Activated naive CD8-positive, alpha-beta T cell treated with anti-CD3 and anti-CD28 coated beads for 36 hours (primary cell): ENCODE measurements around the gene NUP93. TPM values are rescaled to one million over a fixed set of nuclear protein-coding genes. Genes with fewer than 3 reads are reported as not detected.

Experiments used
- DNase-seq: peaks from one replicate; pipeline ENCODE4 v3.0.0; 2021
- H3K27ac Mint-ChIP-seq: one replicate; pipeline ENCODE4 v1.8.0; 2022; ENCODE audit warnings: mild to moderate bottlenecking, moderate library complexity, mixed read lengths
- H3K27me3 Mint-ChIP-seq: one replicate; pipeline ENCODE4 v1.8.0; 2022; ENCODE audit warnings: mild to moderate bottlenecking, mixed read lengths
- H3K36me3 Mint-ChIP-seq: one replicate; pipeline ENCODE4 v1.8.0; 2021; ENCODE audit warnings: mild to moderate bottlenecking, mixed read lengths
- H3K4me1 Mint-ChIP-seq: one replicate; pipeline ENCODE4 v1.8.0; 2021; ENCODE audit warnings: mixed read lengths
- H3K4me3 Mint-ChIP-seq: one replicate; pipeline ENCODE4 v1.8.0; 2022; ENCODE audit warnings: mild to moderate bottlenecking, moderate library complexity, mixed read lengths
- H3K9me3 Mint-ChIP-seq: one replicate; pipeline ENCODE4 v1.8.0; 2022; ENCODE audit warnings: mixed read lengths
- total RNA-seq, 2 experiments: library from RNA; stranded (reverse); gene quantifications; one replicate each; pipeline ENCODE4 v1.2.3, GENCODE V29; 2021

Gene NUP93
- total RNA-seq, 2 experiments from 2014 or later = 153 to 172 TPM

DNA sequence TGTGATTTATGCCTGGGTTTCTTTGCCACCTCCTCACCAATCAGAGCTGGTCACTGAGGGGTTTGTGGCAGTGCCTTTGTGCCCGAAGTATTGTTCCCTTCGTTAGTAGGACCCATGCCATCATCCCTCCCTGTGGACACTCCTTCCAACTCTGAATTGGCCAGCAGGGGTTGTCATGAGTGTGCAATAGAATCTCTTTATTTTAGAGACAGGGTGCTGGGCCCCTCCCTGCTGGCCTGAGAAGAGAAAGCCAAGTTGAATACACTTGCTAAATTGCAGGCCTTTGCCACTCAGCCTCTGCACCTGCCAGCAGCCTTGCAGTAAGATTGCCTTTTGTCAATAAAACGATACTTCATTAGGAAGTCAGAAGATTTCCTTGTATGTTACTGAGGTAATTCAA lies 94.4 kb downstream of the NUP93 start:
- H3K9me3 Mint-ChIP-seq = no peaks in the 10 kb centered on the region
- no peak overlapping the region for H3K27ac Mint-ChIP-seq
- no peak for DNase-seq
- H3K4me1 Mint-ChIP-seq = peaks cover 4% of the 10 kb centered on the region
- H3K36me3 Mint-ChIP-seq = peaks cover 36% of the 10 kb centered on the region
- no peaks in the 10 kb centered on the region for H3K27me3 Mint-ChIP-seq
- H3K4me3 Mint-ChIP-seq = no peak overlapping the region

DNA sequence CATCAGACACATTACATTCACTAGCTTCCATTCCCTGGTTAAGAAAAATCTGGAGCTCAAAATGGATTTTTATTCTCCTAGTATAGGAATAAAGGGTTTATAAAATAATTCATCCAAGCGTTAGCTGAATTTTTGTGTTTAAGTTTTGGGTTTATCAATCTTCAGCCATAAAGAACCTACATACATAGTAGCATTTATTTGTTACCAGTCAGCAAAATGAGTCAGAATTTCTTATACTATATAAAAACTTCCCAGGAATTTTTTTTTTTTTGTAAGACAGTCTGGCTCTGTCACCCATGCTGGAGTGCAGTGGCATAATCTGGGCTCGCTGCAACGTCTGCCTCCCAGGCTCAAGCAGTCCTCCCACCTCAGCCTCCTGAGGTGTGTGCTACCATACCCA lies 94.9 kb downstream of the NUP93 start:
- no peak for DNase-seq
- Mint-ChIP-seq H3K36me3 (peaks cover 36% of the 10 kb centered on the region), H3K27ac (no peak overlapping the region), H3K4me3 (no peak overlapping the region), H3K4me1 (peaks cover 4% of the 10 kb centered on the region), H3K9me3 (no peaks in the 10 kb centered on the region), H3K27me3 (no peaks in the 10 kb centered on the region)

DNA sequence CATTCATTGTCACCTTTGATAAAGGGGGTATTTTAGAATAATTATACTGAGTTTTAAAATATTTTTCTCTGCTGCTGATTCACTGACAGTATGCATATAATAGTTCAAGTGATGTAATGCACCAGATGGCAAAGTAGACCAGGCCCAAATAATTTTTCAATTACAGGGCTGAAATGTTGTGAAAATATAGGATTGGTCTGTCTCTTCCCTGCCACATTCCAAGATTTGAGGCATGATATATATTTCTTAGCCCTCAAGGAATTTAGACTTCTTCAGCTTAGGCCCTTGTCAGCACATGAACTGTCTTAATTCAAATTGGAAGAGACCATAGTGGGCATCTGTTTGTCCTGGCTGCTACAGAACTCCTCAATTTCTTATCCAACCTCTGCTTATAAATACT lies 95.9 kb downstream of the NUP93 start:
- Mint-ChIP-seq H3K27ac (no peak overlapping the region), H3K36me3 (peaks cover 35% of the 10 kb centered on the region), H3K9me3 (no peaks in the 10 kb centered on the region), H3K4me1 (peaks cover 4% of the 10 kb centered on the region), H3K4me3 (no peak overlapping the region), H3K27me3 (no peaks in the 10 kb centered on the region)
- DNase-seq = no peak

DNA sequence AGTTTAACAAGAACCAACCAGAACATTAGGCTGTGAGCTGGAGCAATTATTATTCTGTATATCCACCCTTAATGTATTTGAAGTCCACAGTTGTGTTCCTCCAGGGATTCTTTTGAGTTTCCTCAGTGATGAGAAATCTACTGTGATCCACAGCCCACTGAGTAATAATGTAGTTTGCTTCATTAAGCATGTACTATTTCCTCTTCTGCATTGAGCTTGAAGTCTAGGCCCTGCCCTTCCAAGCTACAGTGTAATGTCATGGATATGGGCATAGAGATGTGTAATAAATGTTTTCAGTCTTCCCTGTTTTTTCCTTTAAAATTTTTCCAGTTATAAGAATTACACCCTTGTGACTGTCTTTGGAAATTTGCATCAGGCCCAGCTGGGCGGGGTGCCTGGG lies 98.7 kb downstream of the NUP93 start:
- Mint-ChIP-seq H3K36me3 (peaks cover 37% of the 10 kb centered on the region), H3K27me3 (no peaks in the 10 kb centered on the region), H3K27ac (no peak overlapping the region), H3K4me1 (peaks cover 8% of the 10 kb centered on the region), H3K9me3 (no peaks in the 10 kb centered on the region), H3K4me3 (no peak overlapping the region)
- no peak for DNase-seq

DNA sequence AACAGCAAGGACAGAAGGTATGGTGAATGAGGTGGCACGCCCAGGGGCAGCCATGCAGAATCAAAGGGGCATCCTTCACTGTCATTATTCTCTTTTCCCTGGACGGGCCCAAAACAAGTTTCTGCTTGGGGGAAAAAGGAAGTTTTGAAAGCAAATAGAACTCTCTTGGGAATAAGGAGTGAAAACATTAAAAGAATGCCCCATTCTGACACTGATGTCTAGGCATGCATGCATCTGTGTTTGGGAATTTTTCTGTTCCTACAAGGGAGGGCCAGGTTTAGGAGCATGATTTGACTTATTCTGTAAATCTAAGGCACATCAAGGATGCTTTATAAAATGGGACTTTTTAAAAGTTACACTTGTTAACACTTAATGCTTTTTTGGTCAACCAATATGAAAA lies 100.7 kb downstream of the NUP93 start:
- Mint-ChIP-seq H3K27ac (peak overlapping the region; percentile 3), H3K4me1 (peaks cover 8% of the 10 kb centered on the region), H3K36me3 (peaks cover 39% of the 10 kb centered on the region), H3K4me3 (no peak overlapping the region), H3K9me3 (no peaks in the 10 kb centered on the region), H3K27me3 (no peaks in the 10 kb centered on the region)
- DNase-seq = no peak

DNA sequence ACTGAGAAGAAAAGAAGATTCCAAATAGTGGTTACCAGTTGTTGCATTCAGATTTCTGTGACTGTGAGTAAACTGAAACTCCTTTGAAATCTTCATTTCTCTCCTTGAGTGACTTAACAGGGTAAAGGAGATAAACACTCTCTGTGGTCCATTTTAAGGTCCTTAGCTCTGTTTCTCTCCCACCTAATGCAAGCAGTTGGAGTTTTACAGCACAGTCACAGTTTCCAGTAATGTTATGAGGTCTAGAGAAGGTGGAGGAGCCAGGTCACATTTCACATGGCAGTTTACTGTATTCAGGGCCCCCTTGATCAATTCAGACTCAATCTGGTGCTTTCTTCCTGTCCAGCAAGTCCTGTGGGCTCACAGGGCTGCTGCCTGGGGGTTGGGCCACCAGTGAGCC lies 102.8 kb downstream of the NUP93 start:
- Mint-ChIP-seq H3K27ac (peak overlapping the region; percentile 75), H3K4me1 (peaks cover 4% of the 10 kb centered on the region), H3K9me3 (no peaks in the 10 kb centered on the region), H3K4me3 (no peak overlapping the region), H3K27me3 (no peaks in the 10 kb centered on the region), H3K36me3 (peaks cover 32% of the 10 kb centered on the region)
- no peak for DNase-seq

DNA sequence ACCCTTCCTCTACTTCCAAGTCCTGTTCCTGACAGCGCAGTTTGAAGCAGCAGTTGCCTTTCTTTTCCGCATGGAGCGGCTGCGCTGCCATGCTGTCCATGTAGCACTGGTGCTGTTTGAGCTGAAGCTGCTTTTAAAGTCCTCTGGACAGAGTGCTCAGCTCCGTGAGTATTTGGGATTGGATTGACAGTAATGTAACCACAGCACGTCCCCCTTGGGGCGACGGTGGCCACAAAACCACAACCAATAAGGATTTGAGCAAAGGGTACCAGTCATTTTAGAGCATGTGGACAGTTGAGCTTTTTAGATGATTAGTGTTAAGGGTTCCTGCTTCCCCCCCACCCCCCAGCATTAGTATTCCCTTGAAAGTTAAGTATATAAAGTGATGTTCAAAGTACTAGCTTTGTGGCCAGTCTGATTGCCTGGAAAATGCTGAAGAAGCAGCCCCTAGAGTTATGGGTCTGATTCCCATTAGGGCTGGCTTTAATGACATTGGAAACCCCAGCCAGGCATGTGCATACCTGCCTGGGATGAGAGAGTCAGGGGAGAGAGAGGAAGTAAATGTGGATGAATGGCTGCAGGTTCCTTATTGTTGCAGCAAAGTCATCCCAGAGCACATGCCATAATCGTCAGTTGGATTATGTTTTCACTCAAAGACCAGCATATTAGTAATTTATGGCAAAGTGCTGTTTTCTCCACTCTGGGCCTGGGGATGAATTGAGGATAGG lies 103.5 kb downstream of the NUP93 start:
- Mint-ChIP-seq H3K4me1 (peaks cover 9% of the 10 kb centered on the region), H3K9me3 (no peaks in the 10 kb centered on the region), H3K36me3 (peaks cover 33% of the 10 kb centered on the region), H3K27ac (peak overlapping the region; percentile 75), H3K27me3 (no peaks in the 10 kb centered on the region), H3K4me3 (no peak overlapping the region)
- DNase-seq = no peak

DNA sequence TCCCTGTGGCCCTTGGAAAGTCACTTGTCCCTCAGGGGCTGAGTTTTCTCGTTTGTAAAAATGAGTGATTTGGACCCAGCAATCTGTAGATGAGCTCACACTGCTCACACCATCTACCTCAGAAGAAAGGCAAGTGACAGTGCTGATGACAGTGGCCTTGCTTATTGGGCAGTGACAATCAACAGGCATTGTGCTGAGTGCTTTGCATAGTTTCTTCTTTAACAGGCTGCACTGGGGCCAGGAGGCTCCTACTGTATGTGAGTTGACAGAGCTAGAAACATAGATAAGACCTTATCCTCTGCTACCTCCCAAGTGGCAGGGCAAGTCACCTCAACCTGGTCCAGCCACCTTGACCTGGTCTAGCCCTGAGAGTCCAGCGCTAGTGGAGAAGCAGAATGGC lies 105.4 kb downstream of the NUP93 start:
- Mint-ChIP-seq H3K4me1 (peaks cover 14% of the 10 kb centered on the region), H3K27ac (no peak overlapping the region), H3K27me3 (no peaks in the 10 kb centered on the region)

DNA sequence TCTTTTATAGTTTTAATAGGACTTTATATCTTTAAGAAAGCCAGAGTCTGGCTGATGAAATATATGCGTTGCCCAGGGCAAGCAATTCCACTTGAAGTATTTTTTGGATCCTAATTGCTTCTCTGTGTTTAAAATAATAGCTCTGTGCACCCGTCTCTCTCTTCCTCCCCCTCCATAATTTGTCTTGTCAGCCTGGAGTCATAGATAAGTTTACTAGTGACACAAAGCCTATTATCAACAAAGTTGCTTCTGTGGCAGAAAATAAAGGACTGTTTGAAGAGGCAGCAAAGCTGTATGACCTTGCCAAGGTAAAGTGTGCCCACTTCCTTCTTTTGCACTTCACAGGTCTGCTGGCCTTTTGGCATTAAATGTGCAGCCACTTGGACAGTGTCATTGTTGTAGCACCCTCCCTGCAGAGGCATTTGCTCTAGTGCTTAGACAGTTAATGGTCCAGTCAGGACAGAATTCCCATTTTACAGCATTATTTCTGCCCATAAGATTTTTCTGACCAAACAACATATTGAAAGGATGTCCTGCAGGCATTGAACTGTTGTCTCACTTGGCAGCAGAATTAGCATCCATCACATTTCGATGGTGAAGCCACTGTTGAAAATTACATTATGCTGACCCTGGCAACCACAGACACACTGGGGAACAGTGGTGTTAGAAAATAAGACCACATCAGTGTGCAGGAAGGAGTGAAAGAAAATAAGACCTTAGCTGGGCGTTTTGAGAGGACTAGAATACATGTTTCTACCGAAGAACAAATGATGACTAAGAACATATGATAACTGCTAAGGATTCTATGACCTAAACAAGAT lies 106.7 kb downstream of the NUP93 start:
- DNase-seq = no peak
- Mint-ChIP-seq H3K27ac (peak overlapping the region; percentile 11), H3K9me3 (no peaks in the 10 kb centered on the region), H3K36me3 (peaks cover 35% of the 10 kb centered on the region), H3K4me3 (no peak overlapping the region), H3K4me1 (peaks cover 14% of the 10 kb centered on the region), H3K27me3 (no peaks in the 10 kb centered on the region)

More for the DNA sequence above, 105.4 kb downstream of the NUP93 start:
- H3K4me3 Mint-ChIP-seq = no peak overlapping the region
- H3K36me3 Mint-ChIP-seq = peaks cover 32% of the 10 kb centered on the region
- DNase-seq = no peak
- no peaks in the 10 kb centered on the region for H3K9me3 Mint-ChIP-seq

DNA sequence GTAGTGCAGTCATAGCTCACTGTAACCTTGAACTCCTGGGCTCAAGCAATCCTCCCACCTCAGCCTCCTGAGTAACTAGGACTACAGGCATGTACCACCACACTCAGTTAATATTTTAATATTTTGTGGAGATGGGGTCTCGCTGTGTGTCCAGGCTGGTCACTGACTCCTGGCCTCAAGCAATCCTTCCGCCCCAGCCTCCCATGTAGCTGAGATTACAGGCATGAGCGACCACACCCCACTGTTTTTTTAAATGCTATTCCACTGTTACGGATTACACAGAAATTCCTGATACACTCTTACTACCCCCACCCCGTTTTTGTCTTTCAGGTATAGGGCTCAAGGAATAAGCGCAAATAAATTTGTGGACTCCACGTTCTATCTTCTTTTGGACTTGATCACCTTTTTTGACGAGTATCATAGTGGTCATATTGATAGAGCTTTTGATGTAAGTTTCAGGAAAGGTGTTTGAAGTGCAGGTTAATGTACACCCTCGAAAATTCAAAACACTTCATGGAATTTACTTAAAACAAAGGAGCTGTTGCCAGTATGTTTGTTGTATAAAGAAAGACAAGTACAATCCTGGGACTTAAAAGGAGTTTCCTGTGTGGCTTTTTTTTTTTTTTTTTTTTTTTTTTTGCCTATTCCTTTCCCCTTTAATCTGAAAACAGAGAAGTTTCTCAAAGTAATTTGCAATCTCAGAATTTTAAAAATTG lies 108.9 kb downstream of the NUP93 start:
- H3K4me3 Mint-ChIP-seq = no peak overlapping the region

DNA sequence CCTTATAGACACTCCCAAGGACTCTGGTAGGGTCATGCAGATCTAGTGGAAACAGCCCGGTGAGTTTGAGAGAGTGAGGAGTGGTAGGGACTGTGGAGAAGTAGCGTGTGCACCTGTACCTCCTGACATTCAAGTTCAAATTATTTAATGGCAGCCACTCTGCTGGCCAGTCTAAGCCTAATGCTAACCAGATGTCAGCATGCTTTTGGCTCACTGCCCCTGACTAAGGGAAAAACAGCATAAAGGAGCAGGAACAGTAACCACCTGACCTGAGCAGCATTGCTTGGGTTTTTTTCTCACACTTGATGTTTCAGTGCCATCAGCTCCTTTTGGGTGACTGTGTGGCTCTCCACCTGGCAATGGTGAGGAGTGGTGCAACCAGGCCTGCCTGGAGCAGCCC lies 111.3 kb downstream of the NUP93 start:
- Mint-ChIP-seq H3K4me3 (no peak overlapping the region), H3K9me3 (no peaks in the 10 kb centered on the region), H3K4me1 (peaks cover 9% of the 10 kb centered on the region), H3K36me3 (peaks cover 24% of the 10 kb centered on the region), H3K27me3 (no peaks in the 10 kb centered on the region), H3K27ac (no peak overlapping the region)
- no peak for DNase-seq

More for the DNA sequence above, 108.9 kb downstream of the NUP93 start:
- DNase-seq = no peak
- H3K27ac Mint-ChIP-seq = no peak overlapping the region
- H3K27me3 Mint-ChIP-seq = no peaks in the 10 kb centered on the region
- peaks cover 25% of the 10 kb centered on the region for H3K36me3 Mint-ChIP-seq
- peaks cover 9% of the 10 kb centered on the region for H3K4me1 Mint-ChIP-seq
- no peaks in the 10 kb centered on the region for H3K9me3 Mint-ChIP-seq

DNA sequence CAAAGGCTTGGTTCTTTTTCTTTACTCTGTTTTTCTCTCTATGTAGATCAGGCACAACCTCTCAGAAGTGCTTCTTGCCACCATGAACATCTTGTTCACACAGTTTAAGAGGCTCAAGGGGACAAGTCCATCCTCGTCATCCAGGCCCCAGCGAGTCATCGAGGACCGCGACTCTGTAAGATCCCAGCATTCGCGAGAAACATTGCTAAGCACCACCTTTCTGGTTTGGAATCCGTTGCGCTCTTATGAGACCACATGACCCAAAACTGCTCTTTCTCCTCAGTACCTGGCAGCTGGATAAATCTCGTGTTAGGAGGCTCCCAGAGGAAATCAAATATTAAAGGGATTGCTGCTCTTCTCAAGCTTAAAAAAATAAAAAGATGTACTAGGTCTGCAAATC lies 111.7 kb downstream of the NUP93 start:
- no peak overlapping the region for H3K4me3 Mint-ChIP-seq
- H3K27ac Mint-ChIP-seq = no peak overlapping the region
- no peaks in the 10 kb centered on the region for H3K9me3 Mint-ChIP-seq
- H3K4me1 Mint-ChIP-seq = peaks cover 10% of the 10 kb centered on the region
- peaks cover 24% of the 10 kb centered on the region for H3K36me3 Mint-ChIP-seq
- H3K27me3 Mint-ChIP-seq = no peaks in the 10 kb centered on the region
- no peak for DNase-seq

DNA sequence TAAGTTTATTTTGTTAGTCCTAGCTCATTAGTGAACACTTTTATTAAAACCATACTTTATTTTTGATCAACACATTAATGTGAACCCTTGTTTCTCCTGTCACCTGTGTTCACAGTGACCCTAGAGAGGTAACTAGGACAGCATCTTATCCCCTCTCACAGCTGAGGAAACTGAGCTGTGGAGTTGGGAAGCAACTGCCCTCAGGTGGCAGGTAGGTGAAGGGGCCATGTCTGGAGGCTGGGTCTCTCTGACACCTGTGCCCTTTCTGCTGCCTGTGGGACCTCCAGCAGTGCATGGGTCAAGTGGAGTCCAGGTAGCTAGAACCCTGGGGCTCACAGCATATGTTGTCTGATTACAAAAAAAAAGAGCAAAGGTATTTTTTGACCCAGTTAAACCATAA lies 112.2 kb downstream of the NUP93 start:
- Mint-ChIP-seq H3K9me3 (no peaks in the 10 kb centered on the region), H3K36me3 (peaks cover 27% of the 10 kb centered on the region), H3K4me3 (no peak overlapping the region), H3K27me3 (no peaks in the 10 kb centered on the region), H3K4me1 (peaks cover 15% of the 10 kb centered on the region), H3K27ac (no peak overlapping the region)
- DNase-seq = no peak

DNA sequence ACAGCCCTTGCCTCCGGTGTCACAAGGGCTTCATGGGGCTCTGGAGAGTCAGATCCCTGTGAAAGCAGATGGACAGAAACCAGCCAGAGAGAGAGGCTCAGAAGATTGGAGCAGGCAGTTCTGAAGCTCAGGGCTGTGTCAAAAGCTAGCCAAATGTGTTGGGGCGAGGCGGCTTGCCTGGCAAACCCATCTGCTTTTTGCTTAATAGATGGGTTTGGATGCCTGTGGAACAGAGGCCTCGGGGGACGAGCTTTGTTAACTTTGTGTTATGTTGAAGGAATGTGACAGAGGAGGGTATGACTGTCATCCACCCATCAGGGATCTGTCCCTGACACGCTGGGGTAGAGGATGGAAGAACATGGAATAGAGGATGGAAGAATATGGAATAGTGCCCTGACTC lies 114.1 kb downstream of the NUP93 start:
- peaks cover 9% of the 10 kb centered on the region for H3K9me3 Mint-ChIP-seq
- H3K27me3 Mint-ChIP-seq = no peaks in the 10 kb centered on the region
- no peak overlapping the region for H3K4me3 Mint-ChIP-seq
- DNase-seq = no peak
- H3K4me1 Mint-ChIP-seq = peaks cover 19% of the 10 kb centered on the region
- peaks cover 28% of the 10 kb centered on the region for H3K36me3 Mint-ChIP-seq
- no peak overlapping the region for H3K27ac Mint-ChIP-seq

DNA sequence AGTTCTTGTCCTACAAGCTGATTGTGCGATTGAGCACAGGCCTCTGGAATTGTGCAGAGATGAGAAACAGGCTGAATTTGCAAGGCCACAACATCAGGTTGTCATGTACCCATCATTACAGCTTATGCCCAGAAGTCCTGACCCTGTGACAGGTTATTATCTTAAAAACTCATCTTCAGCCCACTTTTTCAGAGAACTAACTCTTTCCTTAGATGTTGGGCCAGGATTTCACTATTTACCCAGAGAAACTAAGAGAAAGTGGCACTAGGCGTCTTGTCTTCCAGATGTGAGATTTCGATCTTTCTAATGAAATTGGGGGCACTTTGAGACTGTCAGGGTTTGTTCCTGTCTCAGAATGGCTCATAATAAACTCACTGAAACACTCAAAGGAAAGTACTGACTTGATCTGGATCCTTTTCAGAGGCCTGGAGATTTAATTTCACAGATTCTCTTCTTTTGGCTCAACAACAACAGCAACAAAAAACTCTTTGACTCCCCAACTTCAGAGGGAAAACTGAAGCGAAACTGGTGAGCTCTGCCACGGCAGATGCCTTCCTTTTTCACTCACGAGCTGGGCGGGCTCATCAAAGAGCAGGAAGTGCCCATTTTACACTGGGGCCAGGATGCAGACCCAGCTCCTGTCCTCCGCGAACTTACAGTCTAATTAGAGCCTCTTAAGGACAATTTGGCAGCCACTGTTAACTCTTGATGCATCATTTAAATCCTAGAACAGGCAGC lies 117.4 kb downstream of the NUP93 start:
- no peak overlapping the region for H3K4me3 Mint-ChIP-seq
- H3K36me3 Mint-ChIP-seq = peaks cover 19% of the 10 kb centered on the region
- H3K9me3 Mint-ChIP-seq = peaks cover 9% of the 10 kb centered on the region
- peak overlapping the region; percentile 69 for H3K27ac Mint-ChIP-seq
- no peak for DNase-seq
- no peaks in the 10 kb centered on the region for H3K27me3 Mint-ChIP-seq
- H3K4me1 Mint-ChIP-seq = peaks cover 24% of the 10 kb centered on the region
